ENCODE results near the gene MMP25.

DNA sequence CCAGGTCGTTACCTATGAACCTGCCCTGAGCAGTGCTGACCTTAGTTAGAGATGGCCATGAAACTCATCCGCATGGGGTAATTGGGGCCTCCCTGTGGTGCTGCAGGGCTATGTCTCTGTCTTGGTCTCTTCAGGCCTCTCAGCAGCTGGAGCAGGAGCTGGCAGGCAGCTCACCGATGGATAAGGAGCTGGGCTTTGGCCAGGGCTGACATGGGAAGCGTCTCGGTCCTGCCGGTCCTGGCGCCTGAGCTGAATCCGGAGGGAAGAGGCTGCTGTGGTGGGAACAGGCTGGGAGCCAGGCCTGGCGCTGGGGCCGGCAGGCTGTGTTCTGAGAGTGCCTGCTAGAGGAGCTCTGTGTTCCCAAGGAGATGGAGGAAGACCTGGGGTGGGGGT, 29.2 kb downstream of the MMP25 start:
- TF ChIP-seq POLR2A (IDR thresholded peaks at IDR 0.05; ENCODE audit: low read depth, low read length) (no peak), POLR2AphosphoS5 (IDR thresholded peaks at IDR 0.05; ENCODE audit: low read depth, low read length) (no peak)
